Anterior cingulate cortex (tissue), 58 donors: Measurements from ENCODE around the gene SKIC8.

Experiments used
- DNase-seq, 58 donors: peaks; one replicate each; lab custom pipeline; 2025; lab: John Stamatoyannopoulos, UW

Gene SKIC8

DNA sequence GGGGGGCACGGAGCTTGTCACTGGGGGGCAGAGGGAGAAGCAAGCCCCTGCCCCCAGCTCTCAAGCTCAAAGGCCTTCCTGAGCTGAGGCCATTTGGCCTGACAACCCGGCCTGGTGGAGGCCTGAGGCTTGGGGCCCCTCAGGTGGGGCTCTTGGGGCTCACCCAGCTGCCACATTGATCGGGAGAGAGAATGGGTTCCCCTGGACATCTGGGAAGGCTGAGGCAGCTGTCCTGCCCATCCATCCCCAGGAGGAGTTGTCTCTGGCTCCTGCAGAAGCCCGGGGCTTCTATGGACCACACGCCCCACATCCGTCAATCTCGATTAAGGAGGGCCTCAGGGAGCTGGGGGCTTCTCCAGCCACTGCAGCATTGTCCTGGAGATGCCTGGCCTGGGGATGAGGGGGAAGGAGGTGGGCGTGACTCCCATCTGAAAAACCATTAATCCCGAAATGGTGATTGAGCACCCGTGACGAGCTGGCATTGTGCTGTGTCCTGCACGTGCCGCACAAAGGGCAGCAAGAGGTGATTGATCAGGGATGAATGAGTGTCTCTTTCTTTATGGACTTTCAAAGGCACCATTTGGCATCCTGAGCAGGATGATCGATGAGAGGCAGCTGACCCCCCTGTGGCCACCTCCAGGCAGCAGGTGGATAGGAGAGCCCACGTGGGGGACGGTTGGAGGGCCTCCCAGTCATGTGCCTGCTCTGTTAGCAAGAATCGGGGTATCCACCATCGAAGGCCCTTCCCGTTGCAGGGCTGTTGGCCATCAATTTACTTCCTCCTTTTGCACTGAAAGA, 23.5 kb upstream of the SKIC8 start:
- DNase-seq: no peak

DNA sequence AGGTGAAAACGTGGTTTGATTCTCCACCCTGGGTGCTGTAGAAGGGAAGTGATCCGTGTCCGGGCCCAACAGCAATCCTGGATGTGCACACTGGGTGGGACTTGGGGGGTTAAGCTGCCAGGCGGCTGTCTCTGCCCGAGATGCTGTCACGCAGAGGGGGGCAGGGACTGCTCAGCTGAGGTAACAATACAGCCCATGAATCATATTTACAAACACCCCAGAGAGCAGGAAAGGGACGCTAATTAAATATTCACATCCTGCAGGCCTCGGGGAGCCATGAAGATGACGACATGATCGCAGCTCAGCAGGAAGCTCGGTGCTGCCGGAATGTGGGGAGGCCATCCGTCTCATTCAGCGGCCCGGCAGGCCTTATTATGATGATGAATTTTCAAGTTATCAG, 22.8 kb upstream of the SKIC8 start:
- DNase-seq: no peak

DNA sequence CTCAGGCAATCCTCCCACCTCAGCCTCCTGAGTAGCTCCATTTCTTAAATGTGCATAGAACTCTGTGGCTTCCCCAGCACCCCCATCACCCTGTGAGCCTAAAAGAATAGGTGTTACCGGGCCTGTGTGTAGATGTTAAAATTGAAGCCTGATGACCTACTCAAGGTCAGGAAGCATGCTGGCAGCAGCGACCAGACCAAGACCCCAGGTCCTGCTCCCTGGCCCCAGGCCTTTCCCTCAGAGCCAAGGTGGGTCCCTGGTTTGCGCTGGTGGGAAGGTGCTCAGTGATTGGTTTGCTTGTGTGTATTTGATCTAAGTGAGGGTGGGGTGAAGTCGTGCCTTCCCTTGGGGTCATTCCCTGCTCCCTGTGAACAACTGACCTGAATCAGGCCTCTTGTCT, 22.4 kb upstream of the SKIC8 start:
- DNase-seq: no peak

DNA sequence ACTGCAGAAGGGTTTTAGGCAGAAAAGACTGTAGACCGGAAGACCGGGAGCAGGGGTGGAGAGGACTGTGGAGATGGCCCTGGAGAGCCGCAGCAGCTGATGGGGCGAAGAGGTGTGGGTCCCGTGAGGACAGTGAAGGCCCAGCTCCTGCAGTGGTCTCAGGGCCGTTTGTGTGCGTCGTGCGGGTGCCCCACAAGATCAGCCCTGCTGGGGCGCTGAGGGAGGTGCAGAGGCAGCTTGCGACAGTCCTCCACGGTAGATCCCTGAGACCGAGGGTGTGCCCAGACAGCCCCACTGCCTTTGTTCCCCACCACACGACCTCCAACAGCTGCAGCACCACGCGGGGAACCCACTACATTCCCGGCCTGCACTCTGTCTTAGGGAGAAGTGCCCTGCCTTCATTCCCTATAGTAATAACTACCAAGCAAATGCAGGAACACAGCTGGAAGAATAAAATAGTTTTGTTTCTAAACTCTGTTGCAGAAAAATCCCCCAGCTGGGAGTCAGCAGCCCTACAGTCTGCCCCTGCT, 21.7 kb upstream of the SKIC8 start:
- no peak for DNase-seq

DNA sequence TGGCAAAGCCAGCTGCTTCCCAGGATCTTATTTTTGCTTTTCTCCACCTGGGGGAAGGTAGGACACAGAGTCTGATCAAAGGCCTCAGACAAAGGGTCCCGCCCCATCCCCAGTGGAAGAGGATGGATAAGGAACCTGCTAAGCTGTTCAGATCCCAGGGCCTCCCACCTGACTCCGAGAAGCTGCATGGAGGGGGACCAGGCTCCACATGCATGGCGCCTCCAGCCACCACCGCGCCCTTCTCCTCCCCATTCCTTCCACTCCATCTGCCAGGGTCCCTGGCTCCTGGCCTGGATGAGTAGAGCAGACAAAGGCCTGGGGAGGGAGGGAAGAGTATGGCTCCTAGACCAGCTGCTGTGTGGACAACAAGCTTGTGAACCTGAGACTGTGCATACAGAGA, 20.8 kb upstream of the SKIC8 start:
- DNase-seq: no peak

DNA sequence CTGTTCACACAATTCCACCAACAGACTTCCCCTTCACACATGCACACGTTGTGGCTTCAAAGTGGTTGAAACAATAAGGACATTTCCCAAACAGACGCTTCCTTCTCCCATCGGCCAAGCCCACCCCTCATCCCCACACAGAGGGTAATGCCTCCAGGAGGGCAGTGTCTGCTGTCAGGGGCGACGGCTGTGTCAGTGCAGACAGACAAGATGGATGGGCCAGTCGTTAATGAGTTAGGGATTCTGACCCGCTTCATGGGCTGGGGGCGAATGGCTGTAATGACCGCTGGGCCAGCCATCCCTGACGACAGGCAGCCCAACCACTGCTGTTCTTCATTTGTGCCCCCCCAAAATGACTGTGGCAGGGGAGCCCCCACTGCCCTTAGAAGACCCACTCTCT, 20.2 kb upstream of the SKIC8 start:
- DNase-seq: no peak

DNA sequence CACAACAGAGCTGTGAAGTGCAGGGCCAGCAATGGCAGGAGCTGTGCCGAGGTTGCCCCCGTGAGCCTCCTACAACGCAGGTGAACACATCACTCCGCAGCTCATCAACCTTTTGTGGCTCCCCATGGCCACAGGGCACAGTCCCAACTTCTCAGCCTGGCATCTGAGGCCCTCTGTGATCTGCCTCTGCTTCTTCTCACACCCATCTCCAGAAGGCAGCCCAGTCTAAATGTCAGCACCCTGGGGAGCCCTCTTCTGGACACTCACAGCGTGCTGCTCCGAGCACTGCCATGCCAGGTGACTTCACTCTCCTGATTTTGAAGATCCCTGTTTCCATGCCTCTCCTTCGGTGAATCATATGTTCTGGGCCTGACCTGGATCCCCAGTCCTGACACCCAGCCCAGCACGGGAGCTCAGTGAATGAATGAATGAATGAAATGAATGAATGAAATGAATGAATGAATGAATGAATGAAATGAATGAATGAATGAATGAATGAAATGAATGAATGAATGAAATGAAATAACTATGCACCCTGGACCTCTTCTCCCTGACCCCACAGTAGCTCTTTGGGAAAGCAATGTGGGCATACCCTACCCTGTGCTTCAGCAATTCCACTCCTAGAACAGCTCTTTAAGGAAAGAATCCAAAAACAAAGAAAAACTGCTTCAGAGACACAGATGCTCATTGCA, 17.9 kb upstream of the SKIC8 start:
- DNase-seq: peak in 1 of 58 donors; percentile 6

DNA sequence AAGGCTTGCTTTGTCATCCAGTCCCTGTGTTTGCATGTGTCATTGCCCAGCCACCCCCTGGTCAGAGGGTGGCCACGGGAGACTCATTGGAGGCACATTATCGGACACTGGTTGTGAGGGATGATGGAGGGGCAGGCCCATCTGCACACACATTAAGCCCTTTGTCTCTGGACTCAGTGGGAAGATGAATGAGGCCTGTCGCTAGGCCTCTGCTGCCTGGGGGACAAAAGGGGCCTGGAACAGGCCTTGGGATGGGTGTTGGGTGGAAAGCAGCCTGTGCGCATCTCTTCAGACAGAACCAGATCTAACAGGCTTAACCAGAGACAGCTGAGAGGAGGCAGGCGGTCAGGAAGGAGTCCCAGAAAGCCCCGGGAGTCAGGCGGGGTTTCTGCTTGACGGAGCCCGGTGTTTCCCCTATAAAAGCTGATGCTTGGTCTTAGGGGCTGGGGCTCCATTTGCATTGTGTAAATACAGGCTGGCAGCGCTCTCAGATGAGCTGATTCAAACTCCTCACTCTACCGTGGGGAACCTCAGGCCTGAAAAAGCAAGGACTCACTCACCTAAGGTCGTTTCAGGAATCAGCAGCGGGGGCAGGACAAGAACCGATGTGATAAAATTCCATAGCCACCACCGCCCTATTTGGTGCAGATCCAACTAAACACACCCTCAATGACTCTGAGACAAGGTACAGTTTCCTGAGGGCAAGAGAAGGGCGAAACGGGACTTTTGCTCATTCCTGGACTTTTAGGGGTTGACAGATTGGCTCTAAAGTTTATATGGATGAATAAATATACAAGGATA, 17.1 kb upstream of the SKIC8 start:
- DNase-seq: peak in 49 of 58 donors; percentile 4 to 89 (median 57)

DNA sequence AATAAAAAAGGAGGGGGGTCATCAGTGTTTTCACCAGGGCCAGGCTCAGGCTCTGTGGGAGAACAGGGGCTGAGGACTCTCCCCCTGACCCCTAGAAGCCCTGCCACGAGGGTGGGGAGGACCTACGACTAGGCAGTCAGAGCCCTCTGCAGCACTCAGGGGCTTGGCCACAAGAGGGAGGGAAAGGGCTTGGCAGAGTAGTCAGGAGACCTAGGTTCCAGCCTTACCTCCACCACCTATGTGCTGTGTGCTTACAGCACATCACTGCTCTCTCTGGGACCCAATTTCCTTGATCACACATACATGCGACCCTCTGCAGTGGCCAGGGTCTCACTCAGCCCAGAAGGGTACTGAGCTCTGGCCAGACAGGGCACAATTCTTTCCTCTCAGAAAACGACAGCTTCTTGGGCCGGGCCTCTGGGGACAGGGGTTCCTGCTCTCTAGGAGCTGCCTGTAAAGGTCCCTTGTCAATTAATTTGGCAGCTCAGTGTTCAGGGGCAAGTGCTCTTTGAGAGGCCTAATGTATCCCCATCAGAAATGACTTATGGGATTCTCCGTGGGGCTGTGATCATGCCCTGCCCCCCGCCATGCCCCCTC, 16.4 kb upstream of the SKIC8 start:
- DNase-seq: peak in 8 of 58 donors; percentile 7 to 48 (median 28)

DNA sequence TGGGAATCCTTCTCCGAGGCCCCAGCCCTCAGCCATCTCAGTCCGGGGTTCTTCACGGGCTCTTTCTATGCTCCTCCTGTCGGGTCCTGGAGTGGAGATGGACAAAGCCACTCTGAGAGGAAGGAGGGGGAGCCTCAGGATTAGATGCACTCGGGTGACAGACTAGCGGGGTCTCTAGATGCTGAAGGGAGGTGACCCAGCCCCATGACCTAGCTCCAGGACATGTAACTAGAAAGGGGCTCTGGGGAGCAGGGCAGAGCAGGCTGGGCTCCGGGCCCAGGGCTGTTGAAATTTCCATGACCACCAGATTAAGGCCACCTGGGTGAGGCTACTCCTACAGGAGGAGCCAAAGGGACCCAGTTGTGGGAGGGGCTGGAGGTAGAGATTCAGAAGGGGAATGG, 14.8 kb upstream of the SKIC8 start:
- no peak for DNase-seq

DNA sequence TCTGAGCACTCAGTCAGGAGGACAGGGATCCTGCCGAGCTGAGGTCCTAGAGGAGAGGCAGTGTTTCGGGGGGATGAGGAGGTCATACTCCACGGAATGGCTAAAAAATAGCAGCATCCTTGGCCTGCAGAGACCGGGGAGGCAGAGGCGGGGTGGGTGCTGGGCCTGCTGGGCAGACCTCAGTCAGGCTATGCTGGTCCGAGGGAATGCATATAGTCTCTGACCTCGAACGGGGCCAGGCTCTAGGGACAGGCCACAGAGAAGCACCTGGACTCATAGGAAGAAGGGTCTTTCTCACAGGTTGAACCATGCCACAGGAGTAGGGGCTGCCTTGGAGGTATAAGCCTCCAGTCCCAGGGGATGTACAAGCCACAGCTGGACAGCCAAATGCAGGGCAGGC, 14.0 kb upstream of the SKIC8 start:
- DNase-seq: no peak

DNA sequence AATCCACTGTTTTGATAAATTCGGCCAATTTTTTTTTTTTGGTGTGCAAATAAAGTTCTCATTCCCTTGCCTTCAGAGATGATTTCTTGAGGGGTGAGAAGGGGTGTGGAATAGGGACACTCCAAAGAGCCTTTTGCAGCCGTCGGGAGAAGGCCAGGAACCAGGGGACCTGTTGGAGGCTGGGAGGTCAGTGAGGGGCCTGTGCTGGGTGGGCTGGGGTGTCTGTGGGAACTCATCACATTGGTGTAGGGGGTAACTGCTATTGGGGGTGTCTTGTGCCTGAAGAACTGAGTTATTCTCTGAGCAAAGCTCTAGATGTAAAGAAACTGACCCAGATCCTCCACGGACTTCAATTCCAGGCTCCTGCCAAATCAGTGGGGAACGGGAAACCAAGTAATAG, 13.5 kb upstream of the SKIC8 start:
- no peak for DNase-seq

DNA sequence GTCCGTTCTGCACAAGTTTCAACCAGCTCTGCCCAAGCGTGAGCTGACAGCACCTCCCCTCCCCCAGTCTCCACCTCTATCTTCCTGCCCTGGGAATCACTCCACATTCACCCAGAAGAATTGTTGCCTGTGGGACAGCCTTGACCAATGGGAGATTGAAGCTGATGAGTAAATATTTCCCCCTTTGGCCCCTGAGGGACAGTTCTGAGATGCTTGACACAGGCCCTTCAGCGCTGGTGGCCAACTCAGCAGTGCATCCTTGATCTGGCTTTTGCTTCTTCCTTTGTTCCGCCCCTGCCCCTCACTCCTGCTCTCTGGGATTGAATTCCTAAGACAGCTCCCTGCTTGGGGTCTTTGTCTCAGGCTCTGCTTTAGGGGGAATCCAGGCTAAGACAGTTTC, 13.1 kb upstream of the SKIC8 start:
- no peak for DNase-seq

DNA sequence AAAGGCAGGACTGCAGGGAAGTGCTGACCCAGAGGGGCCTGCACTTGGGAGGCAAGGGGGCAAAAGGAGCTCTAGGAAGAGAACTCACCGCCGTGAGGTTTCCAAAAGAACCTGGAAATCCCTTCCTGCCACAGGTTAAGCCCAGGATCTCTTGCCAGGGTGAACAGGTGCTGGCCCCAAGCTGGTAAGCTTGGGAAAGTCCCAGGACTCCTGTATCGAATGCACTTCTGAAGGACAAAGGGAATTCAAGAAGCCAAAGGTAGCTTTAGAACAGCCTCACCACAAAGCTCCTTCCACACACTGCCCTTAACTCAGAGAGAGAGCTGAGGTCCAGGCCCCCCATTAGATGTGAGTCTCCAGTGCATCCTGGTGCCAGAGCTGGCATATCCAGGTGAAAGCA, 11.9 kb upstream of the SKIC8 start:
- no peak for DNase-seq

DNA sequence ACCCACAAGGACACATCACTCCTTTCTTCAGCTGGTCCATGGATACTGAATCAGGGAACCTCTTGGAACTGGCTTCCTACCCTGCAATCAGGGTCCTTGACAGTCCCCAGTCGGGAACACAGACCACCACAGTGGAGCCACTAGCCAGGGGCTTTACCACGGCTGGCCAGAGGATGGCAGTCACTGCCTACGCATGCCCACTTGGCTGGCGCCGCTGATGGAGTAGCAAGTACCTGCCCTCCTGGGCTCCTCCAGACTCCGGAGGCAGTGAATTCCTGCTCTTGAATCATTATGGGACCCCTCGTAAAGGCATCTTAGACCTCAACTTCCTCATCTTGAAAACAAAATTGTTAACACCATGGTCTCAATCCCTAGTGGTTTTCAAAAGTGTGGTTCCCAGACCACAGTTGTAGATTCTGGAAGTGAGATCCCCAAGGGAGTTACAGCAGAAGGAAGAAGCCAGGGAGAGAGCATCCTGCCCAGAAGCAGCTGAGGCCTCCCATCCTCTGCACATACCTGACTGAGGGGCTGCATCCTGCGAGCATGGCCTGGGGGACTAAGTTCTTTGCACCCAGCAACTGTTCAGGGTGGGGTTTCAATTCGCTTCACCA, 9.1 kb upstream of the SKIC8 start:
- peak in 55 of 58 donors; percentile 6 to 85 (median 52) for DNase-seq

DNA sequence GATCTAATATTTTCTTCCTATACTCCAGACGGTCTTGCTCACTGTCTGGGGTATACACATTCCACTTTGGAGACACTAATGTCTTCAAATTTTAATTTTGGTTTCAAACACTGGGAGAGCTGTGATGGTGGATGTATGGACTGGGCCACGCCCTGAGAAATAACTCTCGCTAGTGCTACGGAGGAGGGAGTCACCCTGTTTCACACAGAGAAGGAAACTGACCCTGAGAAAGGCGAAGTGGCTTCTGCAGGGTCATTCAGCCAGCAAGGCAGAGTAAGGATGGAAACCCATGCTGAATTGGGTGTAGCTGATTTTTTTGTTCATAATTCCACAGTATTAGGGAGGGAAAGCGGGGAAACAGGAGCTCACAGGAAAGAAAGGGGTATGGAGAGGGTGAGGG, 8.6 kb upstream of the SKIC8 start:
- no peak for DNase-seq

DNA sequence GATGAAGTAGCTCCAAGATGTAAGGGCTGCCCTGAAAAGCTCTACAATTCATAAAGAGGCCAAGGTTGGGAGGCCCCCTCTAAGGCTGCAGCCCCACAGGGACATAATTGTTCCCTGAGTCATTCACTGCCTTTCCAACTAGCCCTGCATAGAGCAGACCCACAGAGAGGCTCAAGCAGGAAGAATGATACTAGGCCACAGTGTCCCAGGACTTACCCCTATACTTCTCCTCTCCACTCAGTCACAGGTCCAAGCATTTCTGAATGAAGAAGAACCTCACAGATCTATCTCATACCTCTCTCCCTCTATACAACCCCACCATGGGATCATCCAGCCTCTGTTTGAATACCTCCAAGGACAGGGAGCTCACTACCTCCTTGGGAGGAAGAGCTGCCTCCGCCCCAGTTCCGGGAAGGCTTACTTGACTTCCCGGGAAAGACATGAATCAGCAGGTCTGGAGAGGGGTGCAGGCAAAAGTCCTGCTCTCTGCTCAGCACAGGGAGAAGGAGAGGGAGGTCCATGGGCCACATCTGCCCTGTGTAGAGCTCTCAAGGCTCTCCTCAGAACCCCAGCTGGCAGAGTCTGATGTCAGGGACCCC, 6.9 kb upstream of the SKIC8 start:
- DNase-seq: no peak

DNA sequence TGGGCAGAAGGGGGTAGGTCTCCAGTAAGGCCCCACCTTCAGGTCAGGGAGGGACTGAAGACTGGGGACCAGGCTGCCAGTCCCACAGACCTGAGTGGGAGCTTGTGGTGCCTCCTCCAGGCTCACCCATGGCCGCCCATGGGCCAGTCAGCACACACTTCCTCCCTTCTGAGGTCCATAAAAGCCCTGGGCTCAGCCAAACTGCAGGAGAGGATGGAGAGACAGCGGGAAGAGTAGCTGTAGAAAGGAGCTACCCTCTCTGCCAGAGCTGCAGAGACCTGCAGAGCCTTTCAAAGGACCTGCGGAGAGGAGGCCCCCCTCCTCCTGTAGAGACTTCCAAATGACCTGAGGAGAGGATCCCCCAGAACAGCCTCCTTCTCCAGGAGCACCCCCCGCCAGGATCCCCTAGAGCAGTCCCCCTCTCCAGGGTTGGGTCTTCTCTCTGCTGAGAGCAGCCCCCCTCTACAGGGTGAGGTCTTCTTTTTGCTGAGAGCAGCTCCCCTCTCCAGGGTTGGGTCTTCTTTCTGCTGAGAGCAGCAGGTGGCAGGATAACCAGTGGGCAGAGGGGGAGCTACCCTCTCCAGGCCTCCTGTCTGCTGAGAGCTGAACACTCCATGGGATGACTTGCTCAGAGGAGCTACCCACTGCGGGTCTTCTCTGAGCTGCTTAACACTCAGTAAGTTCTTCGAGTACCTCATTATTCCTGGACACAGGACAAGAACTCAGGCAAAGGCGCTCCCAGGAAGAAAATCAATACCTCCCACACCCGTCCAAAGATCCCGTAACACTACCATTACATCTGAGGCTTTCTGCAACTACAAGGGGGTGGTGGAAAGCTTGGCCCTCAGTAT, 5.0 kb upstream of the SKIC8 start:
- no peak for DNase-seq
